HG03378 (cell line): Measurements from ENCODE around the gene IST1.
A peak's percentile ranks its signal among the peaks of the same experiment; 100 is the strongest.

ENCODE experiments used
- ATAC-seq: cut with Tn5 transposase; IDR thresholded peaks from one replicate; pipeline ENCODE4 v1.9.1; 2021; ENCODE audit warnings: mild to moderate bottlenecking, moderate library complexity; ENCODE audit not compliant: unreplicated experiment

Gene IST1

GRCh38 chr16:71916397-71916920, 21.1 kb downstream of the IST1 start:
- ATAC-seq, result no peak

DNA sequence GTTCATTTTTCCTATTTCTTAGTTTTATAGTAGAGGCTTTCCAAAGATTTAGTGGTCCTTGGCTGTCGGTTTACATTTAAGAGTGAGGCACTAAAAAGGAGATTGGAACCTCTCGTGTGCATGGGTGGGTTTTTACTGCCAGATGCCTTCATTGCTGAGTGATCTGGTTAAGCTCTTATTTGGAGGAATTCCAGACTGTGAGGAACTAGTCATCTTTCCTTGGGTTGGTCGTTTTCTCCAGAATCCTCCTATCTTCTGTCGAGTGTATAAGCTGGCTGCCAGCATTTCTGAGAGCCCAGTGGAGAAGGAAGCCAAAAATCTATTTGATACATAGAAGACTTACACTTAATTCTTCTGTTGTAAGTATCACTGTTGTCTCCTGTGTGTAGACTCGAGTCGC, 22.6 kb downstream of the IST1 start:
- no peak for ATAC-seq

GRCh38 chr16:71919035-71919434, 23.7 kb downstream of the IST1 start:
- peak; percentile 81 for ATAC-seq

- no peak for ATAC-seq
Measured at GRCh38 chr16:71920658-71921057, 25.3 kb downstream of the IST1 start.

DNA sequence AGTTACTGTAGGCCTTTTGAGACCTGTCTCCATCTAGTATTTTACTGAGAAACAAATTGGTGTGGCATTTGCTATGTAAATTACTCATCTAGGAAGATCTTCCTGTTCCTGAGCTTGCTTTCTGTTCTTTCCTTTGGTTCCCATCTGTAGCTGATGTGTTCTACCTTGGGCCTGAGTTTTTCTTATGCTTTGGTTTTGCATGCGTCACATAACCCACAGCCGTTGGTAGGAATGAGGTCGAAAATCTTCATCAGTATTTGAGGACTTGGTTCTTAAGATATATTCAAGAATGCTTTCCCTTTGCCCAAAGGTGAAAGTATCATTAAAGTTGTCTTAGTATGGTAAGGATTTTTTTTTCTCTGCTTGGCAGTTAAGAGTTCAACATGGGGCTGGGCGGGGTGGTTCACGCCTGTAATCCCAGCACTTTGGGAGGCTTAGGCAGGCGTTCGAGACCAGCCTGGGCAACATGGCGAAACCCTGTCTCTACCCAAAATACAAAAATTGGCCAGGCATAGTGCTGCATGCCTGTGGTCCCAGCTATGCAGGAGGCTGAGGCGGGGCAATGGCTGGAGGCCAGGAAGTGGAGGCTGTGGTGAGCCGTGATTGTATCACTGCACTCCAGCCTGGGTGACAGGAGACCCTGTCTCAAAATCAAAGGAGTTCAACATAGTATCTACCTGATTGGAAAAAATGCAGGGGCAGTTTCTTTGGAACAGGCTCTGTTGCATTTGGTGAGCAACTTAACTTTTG, 28.8 kb downstream of the IST1 start:
- no peak for ATAC-seq

- ATAC-seq, result no peak
Measured at GRCh38 chr16:71924710-71925109, 29.4 kb downstream of the IST1 start.

DNA sequence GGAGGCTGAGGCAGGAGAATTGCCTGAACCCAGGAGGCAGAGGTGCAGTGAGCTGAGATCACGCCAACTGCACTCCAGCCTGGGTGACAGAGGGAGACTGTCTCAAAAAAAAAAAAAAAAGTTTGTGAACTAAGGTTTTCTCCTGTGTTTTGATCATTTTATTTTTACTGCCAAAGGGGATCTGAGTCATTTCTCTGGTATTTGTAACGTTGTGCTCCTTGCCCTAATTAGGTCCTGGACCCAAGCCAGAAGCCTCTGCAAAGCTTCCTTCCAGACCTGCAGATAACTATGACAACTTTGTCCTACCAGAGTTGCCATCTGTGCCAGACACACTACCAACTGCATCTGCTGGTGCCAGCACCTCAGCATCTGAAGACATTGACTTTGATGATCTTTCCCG, 32.1 kb downstream of the IST1 start:
- ATAC-seq, result no peak

- no peak for ATAC-seq
Measured at GRCh38 chr16:71927787-71928186, 32.5 kb downstream of the IST1 start.

- ATAC-seq, result no peak
Measured at GRCh38 chr16:71929048-71929447, 33.7 kb downstream of the IST1 start.

GRCh38 chr16:71930013-71930563, 34.8 kb downstream of the IST1 start:
- ATAC-seq, result no peak

- no peak for ATAC-seq
Measured at GRCh38 chr16:71931001-71931400, 35.7 kb downstream of the IST1 start.

DNA sequence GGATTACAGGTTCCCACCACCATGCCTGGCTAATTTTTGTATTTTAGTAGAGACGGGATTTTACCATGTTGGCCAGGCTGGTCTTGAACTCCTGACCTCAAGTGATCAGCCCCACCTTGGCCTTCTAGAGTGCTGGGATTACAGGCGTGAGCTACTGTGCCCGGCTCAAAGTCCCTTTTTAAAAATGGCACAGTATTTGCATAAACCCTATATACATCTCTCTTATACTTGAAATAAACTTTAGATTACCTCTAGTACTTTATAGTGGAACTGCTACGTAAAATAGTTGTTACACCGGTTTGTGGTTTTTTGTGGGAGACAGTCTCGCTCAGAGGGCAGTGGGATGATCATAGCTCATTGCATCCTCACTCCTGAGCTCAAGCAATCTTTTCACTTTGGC, 36.3 kb downstream of the IST1 start:
- no peak for ATAC-seq

- ATAC-seq, result no peak
Measured at GRCh38 chr16:71933017-71933416, 37.7 kb downstream of the IST1 start.

DNA sequence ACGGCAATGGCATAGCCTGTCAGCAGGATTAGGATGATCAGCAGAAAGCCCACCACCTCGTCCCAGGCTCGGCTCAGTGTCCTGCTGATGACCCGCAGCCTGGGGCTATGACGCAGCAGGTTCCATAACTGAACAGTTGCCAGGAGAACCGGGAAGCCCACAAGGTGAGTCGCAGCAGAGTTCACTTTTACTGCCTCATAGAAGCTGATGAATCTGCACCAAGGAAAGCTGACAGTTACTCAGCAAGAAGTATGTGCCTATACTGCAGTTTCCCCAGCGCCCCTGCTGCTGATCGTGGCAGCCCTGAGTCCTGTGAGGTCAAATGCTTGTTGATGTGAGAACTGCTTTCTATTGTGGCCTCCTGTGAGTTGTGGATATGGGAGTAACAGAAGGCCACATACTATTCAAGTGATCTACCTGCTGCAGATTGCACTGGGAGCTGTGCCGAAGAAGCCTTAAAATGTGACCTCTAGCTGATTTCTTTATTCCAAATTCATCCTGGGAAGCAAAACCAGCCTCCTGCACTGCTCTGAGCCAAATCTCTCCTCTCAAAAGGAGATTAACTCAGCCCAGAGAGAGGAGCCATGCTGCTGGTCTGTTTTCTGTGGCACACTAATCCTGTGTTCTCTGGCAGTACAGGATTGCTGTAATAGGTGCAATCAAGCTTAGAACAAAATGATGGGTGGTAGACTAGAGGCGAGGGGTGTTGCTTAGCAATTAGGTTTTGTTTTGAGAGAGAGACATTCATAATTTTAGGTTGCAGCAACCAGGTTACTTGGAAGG, 38.8 kb downstream of the IST1 start:
- no peak for ATAC-seq

GRCh38 chr16:71937868-71938510, 42.7 kb downstream of the IST1 start:
- ATAC-seq, result no peak

GRCh38 chr16:71943887-71944286, 48.6 kb downstream of the IST1 start:
- ATAC-seq, result no peak

DNA sequence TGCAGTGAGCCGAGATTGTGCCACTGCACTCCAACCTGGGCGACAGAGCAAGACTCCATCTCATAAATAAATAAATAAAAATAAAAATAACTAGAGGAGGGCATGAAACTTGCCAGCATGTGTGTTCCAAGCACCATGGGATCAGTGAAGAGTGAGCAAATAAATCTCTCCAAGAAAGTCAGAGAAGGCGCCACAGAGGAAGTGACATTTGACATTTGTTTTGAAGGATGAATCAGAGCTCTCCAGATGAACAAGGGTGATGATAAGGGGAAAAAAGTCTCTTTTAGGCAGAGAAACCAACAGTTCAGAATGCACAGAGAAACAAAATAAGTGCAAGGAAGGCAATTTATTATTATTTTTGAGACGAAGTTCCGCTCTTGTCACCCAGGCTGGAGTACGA, 50.3 kb downstream of the IST1 start:
- no peak for ATAC-seq

- no peak for ATAC-seq
Measured at GRCh38 chr16:71952825-71953224, 57.5 kb downstream of the IST1 start.

DNA sequence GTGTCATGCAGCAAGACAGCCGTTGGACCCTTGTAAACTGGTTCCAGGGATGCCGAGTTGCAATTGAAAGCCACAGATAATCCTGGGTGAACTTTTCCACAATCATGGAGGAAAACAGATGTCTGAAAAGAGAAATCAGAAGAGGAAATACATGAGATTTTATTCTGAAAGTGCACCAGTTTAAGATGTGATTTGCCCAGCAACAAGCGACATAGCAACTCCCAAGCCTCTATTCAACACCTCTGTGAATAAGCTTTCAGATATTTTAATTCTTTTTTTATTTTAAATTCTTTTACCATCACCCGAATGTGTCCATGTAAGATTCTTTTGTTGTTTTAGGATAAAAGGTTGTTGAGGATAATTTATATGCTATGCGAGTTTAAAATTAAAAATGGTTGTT, 58.8 kb downstream of the IST1 start:
- ATAC-seq, result no peak

GRCh38 chr16:71954699-71955195, 59.4 kb downstream of the IST1 start:
- ATAC-seq, result no peak

- no peak for ATAC-seq
Measured at GRCh38 chr16:71956486-71956885, 61.2 kb downstream of the IST1 start.
